ENCODE results near the gene C19orf25.
"Not testable (repeated sequence)": the region's sequence is repeated elsewhere in the genome, so short reads cannot be mapped to it uniquely, and the experiment has no call there.

The C19orf25 gene

DNA sequence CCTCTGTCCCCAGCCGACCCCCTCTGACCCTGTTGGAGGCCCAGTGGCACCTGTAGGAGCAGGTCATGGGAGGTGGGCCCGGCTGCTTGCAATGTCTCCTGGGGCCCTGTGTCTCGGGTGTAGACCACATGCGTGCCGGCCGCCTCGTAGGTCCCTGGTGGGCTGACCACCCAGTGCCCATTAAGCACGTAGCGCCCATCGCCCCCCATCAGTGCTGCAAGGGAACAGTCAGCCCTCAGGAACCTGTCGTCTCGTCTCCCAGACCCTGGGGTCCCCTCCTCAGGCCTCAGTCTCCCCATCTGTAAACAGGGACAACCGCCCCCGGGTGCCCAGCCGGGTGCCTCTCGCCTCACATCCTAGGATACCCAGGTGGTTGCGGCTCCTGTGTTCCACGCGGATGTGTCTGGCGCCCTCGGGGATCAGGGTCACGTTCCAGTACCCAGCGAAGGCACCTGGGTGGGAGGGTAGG lies 28.2 kb upstream of the C19orf25 start:
- peaks cover 0 to 21% (median 15%) of the 10 kb centered on the region in 5 donors for H3K4me1 ChIP-seq (ENCODE audit: control insufficient read depth in 5 of 5, insufficient read depth in 5 of 5, low read length in 5 of 5)
- no peak overlapping the region for H3K9ac ChIP-seq (ENCODE audit: low read length in 5 of 5)
- peaks cover 21 to 42% (median 36%) of the 10 kb centered on the region in 5 donors for H3K27me3 ChIP-seq (ENCODE audit: control insufficient read depth in 5 of 5, insufficient read depth in 4 of 5, low read length in 5 of 5)
- no peaks in the 10 kb centered on the region for H3K36me3 ChIP-seq (ENCODE audit: control insufficient read depth in 5 of 5, insufficient read depth in 5 of 5, low read length in 5 of 5)
- H3K27ac ChIP-seq (ENCODE audit: low read depth, low read length) = no peak overlapping the region
- H3K4me3 ChIP-seq (ENCODE audit: low read depth in 1 of 5, low read length in 5 of 5) = peak overlapping the region in 1 of 5 donors; percentile 70
- H3K9me3 ChIP-seq (ENCODE audit: control insufficient read depth in 5 of 5, low read length in 5 of 5) = peaks cover 0 to 8% (median 6%) of the 10 kb centered on the region in 5 donors

DNA sequence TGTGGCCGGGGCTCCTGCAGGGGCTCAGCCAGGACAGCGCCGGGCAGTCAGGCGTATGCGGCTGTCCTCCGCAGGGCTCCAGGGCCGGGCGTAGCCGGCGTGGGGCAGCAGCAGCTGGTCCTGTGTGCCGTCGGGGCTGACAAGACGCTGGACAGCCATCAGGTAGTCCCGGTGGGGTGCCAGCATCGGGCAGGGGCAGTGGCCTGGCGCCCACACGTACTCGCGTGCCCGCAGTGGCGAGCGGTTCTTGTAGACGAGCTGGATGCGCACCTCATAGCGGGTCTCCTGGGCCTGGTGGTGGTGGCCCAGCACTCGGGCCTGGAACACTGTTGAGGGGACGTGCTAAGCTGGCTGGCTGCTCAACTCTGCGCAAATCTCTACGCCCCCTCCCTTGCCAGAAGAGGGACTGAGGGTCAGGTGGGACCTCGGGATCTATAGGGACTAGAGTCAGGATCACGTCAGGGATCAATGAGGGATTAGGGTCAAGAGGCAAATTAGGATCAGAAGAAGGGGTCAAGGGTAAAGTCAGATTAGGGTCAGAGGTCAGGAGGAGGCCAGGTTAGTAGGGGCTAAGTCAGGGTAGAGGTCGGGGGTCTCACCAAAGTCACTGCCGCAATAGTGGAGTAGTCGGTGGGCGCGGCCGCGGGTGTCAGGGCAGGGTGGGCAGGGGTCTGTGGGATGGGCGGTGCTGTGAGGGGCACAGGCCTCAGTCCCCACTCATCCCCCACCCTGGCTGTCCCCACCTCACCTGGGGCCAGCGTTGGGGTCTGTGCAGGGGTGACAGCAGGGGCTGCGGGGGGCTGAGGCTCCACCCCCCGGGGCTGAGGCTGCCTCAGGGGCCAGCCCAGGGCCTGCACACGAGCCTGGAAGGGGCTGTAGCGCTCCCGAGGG lies 27.2 kb upstream of the C19orf25 start:
- Histone ChIP-seq H3K9ac (ENCODE audit: low read length in 5 of 5) (no peak overlapping the region), H3K27ac (ENCODE audit: low read depth, low read length) (no peak overlapping the region), H3K4me3 (ENCODE audit: low read depth in 1 of 5, low read length in 5 of 5) (no peak overlapping the region), H3K36me3 (ENCODE audit: control insufficient read depth in 5 of 5, insufficient read depth in 5 of 5, low read length in 5 of 5) (no peaks in the 10 kb centered on the region), H3K9me3 (ENCODE audit: control insufficient read depth in 5 of 5, low read length in 5 of 5) (peaks cover 0 to 8% (median 6%) of the 10 kb centered on the region in 5 donors), H3K4me1 (ENCODE audit: control insufficient read depth in 5 of 5, insufficient read depth in 5 of 5, low read length in 5 of 5) (peaks cover 0 to 21% (median 15%) of the 10 kb centered on the region in 5 donors), H3K27me3 (ENCODE audit: control insufficient read depth in 5 of 5, insufficient read depth in 4 of 5, low read length in 5 of 5) (peaks cover 15 to 34% (median 27%) of the 10 kb centered on the region in 5 donors)

DNA sequence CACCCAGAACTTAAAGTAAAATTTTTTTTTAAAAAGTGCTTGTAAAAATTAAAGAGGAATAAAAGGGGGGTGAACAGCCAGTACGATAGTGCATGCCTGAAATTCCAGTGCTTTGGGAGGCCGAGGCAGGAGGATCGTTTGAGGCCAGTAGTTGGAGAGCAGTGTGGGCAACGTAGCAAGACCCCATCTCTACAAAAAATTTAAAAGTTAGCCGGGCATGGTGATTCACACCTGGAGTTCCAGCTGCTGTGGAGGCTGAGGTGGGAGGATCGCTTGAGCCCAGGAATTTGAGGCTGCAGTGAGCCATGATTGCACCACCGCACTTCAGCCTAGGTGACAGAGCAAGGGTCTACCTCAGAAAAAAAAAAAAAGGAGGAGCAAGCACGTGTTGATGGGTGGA lies 26.0 kb upstream of the C19orf25 start:
- Histone ChIP-seq H3K27ac (ENCODE audit: low read depth, low read length) (no peak overlapping the region), H3K4me3 (ENCODE audit: low read depth in 1 of 5, low read length in 5 of 5) (no peak overlapping the region), H3K27me3 (ENCODE audit: control insufficient read depth in 5 of 5, insufficient read depth in 4 of 5, low read length in 5 of 5) (peaks cover 18 to 28% (median 27%) of the 10 kb centered on the region in 5 donors), H3K9ac (ENCODE audit: low read length in 5 of 5) (no peak overlapping the region), H3K9me3 (ENCODE audit: control insufficient read depth in 5 of 5, low read length in 5 of 5) (peaks cover 0 to 8% (median 6%) of the 10 kb centered on the region in 5 donors), H3K4me1 (ENCODE audit: control insufficient read depth in 5 of 5, insufficient read depth in 5 of 5, low read length in 5 of 5) (peaks cover 0 to 21% (median 15%) of the 10 kb centered on the region in 5 donors), H3K36me3 (ENCODE audit: control insufficient read depth in 5 of 5, insufficient read depth in 5 of 5, low read length in 5 of 5) (no peaks in the 10 kb centered on the region)

DNA sequence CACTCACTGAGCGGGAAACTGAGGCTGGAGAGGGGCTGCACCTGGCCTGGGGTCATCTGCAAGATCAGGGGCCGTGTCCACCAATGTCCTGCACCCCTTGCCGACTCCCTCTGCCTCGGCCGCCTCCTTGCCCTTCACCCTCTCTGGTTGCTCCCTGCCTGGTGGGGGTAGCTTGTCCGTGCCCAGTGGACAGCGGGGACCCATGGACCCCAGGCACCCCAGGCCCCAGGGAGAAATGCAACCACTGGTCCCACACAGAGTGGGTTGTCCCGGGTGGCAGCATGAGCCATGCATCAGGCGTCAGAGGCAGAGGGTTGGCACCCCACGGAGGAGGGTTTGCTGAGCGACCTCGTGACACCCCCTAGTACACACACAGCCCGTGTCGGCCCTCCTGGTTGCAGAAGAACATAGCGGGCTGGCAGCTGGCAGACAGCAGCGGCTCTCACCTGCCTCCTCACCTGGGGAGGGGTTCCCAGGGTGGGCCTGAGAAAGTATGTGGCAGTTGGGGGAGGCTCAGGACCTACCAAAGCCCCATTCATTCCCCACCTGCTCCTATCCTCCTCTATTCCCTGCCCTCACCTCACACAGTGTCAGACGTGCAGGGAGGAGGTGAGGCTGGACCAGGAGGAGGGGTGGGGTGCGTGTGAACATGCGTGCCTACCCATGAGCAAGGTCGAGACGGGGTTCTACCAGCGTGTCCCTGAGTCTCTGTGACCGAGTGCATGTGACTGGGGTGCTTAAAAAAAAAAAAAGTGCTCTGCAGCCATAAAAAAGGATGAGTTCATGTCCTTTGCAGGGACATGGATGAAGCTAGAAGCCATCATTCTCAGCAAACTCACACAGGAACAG lies 25.1 kb upstream of the C19orf25 start:
- H3K9me3 ChIP-seq (ENCODE audit: control insufficient read depth in 5 of 5, low read length in 5 of 5) = peaks cover 0 to 8% (median 6%) of the 10 kb centered on the region in 5 donors
- no peak overlapping the region for H3K9ac ChIP-seq (ENCODE audit: low read length in 5 of 5)
- peaks cover 0 to 21% (median 15%) of the 10 kb centered on the region in 5 donors for H3K4me1 ChIP-seq (ENCODE audit: control insufficient read depth in 5 of 5, insufficient read depth in 5 of 5, low read length in 5 of 5)
- H3K4me3 ChIP-seq (ENCODE audit: low read depth in 1 of 5, low read length in 5 of 5) = no peak overlapping the region
- H3K27ac ChIP-seq (ENCODE audit: low read depth, low read length) = no peak overlapping the region
- no peaks in the 10 kb centered on the region for H3K36me3 ChIP-seq (ENCODE audit: control insufficient read depth in 5 of 5, insufficient read depth in 5 of 5, low read length in 5 of 5)
- H3K27me3 ChIP-seq (ENCODE audit: control insufficient read depth in 5 of 5, insufficient read depth in 4 of 5, low read length in 5 of 5) = peaks cover 18 to 28% (median 27%) of the 10 kb centered on the region in 5 donors

DNA sequence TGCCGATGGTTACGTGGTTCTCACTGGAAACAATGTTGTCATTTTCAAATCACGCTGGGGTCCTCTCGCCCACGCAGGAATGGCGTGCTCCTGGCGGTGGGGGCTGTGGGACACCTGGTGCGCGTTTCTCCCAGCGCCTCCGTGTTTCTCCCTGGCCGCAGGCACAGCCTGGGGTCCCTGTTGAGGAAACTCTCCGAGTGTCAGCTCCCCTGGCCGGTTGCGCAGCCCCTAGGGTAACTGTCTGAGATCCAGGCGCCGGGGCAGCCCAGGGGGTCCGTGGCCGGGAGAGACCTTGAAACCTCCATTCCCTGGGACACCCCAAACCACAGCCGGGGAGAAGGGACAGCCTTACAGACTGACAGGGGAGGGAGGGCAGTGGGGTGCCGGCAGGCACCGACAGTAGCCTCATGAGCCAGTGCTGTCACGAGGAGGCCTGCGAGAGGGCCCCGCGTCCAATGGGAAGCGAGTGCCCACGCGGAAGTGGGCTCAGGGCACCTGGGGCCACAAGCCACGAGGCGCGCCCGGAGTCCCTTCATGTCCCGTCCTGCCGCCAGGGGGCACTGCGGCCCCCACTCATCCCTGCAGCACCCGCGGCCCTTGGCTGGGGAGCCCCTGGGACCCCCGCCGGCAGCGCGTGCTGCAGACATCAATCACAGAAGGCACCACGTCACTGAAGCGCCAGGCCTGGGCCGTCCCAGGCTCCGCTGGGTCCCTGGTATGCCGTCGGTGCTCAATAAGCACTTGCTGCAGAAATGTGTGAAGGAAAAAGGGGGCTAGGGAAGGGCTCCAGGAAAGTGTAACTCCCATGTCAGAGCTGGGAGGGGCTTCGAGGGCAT lies 24.3 kb upstream of the C19orf25 start:
- Histone ChIP-seq H3K27me3 (ENCODE audit: control insufficient read depth in 5 of 5, insufficient read depth in 4 of 5, low read length in 5 of 5) (peaks cover 18 to 28% (median 27%) of the 10 kb centered on the region in 5 donors), H3K27ac (ENCODE audit: low read depth, low read length) (no peak overlapping the region), H3K9ac (ENCODE audit: low read length in 5 of 5) (no peak overlapping the region), H3K36me3 (ENCODE audit: control insufficient read depth in 5 of 5, insufficient read depth in 5 of 5, low read length in 5 of 5) (no peaks in the 10 kb centered on the region), H3K9me3 (ENCODE audit: control insufficient read depth in 5 of 5, low read length in 5 of 5) (peaks cover 0 to 3% (median under 1%) of the 10 kb centered on the region in 5 donors), H3K4me1 (ENCODE audit: control insufficient read depth in 5 of 5, insufficient read depth in 5 of 5, low read length in 5 of 5) (peaks cover 0 to 18% (median 14%) of the 10 kb centered on the region in 5 donors), H3K4me3 (ENCODE audit: low read depth in 1 of 5, low read length in 5 of 5) (no peak overlapping the region)

DNA sequence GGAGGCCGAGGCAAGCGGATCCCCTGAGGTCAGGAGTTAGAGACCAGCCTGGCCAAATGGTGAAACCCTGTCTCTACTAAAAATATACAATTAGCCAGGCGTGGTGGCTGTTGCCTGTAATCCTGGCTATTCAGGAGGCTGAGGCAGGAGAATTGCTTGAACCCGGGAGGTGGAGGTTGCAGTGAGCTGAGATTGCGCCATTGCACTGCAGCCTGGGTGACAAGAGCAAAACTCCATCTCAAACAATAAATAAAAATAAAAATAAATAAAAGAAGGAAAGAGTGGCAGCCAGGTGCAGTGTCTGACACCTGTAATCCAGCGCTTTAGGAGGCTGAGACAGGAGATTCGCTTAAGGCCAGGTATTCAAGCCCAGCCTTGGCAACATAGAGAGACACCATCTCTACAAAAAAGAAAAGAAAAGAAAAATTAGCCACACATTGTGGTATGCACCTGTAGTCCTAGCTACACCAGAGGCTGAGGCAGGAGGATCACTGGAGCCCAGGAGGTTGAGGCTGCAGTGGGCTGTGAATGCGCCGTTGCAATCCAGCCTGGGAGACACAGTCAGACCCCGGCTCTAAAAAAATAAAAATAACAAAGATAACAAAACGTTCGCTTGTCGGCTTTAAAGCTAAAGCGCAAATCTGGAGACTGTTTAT lies 23.5 kb upstream of the C19orf25 start:
- peaks cover 18 to 32% (median 28%) of the 10 kb centered on the region in 5 donors for H3K27me3 ChIP-seq (ENCODE audit: control insufficient read depth in 5 of 5, insufficient read depth in 4 of 5, low read length in 5 of 5)
- no peaks in the 10 kb centered on the region for H3K36me3 ChIP-seq (ENCODE audit: control insufficient read depth in 5 of 5, insufficient read depth in 5 of 5, low read length in 5 of 5)
- no peak overlapping the region for H3K27ac ChIP-seq (ENCODE audit: low read depth, low read length)
- H3K9me3 ChIP-seq (ENCODE audit: control insufficient read depth in 5 of 5, low read length in 5 of 5) = peaks cover 0 to 3% (median 0%) of the 10 kb centered on the region in 5 donors
- no peak overlapping the region for H3K4me3 ChIP-seq (ENCODE audit: low read depth in 1 of 5, low read length in 5 of 5)
- peaks cover 0 to 13% (median 9%) of the 10 kb centered on the region in 5 donors for H3K4me1 ChIP-seq (ENCODE audit: control insufficient read depth in 5 of 5, insufficient read depth in 5 of 5, low read length in 5 of 5)
- no peak overlapping the region for H3K9ac ChIP-seq (ENCODE audit: low read length in 5 of 5)

DNA sequence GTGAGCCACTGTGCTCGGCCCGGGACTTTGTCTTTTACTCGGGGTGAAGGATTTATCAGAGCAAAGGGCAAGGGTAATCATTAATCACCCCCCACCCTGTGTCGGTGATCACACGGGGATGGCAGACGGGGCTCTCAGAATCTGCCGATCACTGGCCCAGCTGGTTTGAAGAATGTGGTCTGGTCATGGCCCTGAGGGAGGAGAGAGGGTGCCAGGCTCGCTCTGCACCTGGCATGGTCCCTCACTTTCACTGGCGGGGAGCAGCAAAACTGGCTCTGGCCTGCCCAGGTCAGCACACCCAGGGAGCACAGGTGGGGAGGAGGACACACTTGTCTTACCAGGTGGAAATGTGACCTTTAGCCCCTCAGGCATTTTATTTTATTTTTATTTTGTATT lies 22.2 kb upstream of the C19orf25 start:
- Histone ChIP-seq H3K36me3 (ENCODE audit: control insufficient read depth in 5 of 5, insufficient read depth in 5 of 5, low read length in 5 of 5) (no peaks in the 10 kb centered on the region), H3K9me3 (ENCODE audit: control insufficient read depth in 5 of 5, low read length in 5 of 5) (peaks cover 0 to 3% (median 0%) of the 10 kb centered on the region in 5 donors), H3K27ac (ENCODE audit: low read depth, low read length) (no peak overlapping the region), H3K9ac (ENCODE audit: low read length in 5 of 5) (no peak overlapping the region), H3K4me3 (ENCODE audit: low read depth in 1 of 5, low read length in 5 of 5) (no peak overlapping the region), H3K4me1 (ENCODE audit: control insufficient read depth in 5 of 5, insufficient read depth in 5 of 5, low read length in 5 of 5) (peaks cover 3 to 9% (median 6%) of the 10 kb centered on the region in 5 donors), H3K27me3 (ENCODE audit: control insufficient read depth in 5 of 5, insufficient read depth in 4 of 5, low read length in 5 of 5) (peaks cover 26 to 37% (median 32%) of the 10 kb centered on the region in 5 donors)

DNA sequence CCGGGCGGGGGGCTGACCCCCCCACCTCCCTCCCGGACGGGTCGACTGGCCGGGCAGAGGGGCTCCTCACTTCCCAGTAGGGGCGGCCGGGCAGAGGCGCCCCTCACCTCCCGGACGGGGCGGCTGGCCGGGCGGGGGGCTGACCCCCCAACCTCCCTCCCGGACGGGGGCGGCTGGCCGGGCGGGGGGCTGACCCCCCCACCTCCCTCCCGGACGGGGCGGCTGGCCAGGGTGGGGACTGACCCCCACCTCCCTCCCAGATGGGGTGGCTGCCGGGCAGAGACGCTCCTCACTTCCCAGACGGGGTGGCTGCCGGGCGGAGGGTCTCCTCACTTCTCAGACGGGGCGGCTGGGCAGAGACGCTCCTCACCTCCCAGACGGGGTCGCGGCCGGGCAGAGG lies 20.2 kb upstream of the C19orf25 start:
- not testable (repeated sequence) for H3K27ac ChIP-seq (ENCODE audit: low read depth, low read length); H3K4me3 ChIP-seq (ENCODE audit: low read depth in 1 of 5, low read length in 5 of 5); H3K9me3 ChIP-seq (ENCODE audit: control insufficient read depth in 5 of 5, low read length in 5 of 5); H3K9ac ChIP-seq (ENCODE audit: low read length in 5 of 5); H3K36me3 ChIP-seq (ENCODE audit: control insufficient read depth in 5 of 5, insufficient read depth in 5 of 5, low read length in 5 of 5)
- peaks cover 25 to 36% (median 31%) of the 10 kb centered on the region in 5 donors for H3K27me3 ChIP-seq (ENCODE audit: control insufficient read depth in 5 of 5, insufficient read depth in 4 of 5, low read length in 5 of 5)
- peaks cover 3 to 12% (median 7%) of the 10 kb centered on the region in 5 donors for H3K4me1 ChIP-seq (ENCODE audit: control insufficient read depth in 5 of 5, insufficient read depth in 5 of 5, low read length in 5 of 5)

Data from subcutaneous abdominal adipose tissue (tissue), 5 donors.